Measurements from ENCODE around the gene CMYA5. TPM values are rescaled to one million over a fixed set of nuclear protein-coding genes. Genes with fewer than 3 reads are reported as not detected.

CMYA5 gene
- total and polyA plus RNA-seq, 9 of the 15 experiments (the other 6 are each of a cell fraction or from before 2014, with no cell fraction given) = 0.18 to 1.1 (median 0.32) TPM

- TF ChIP-seq XRCC5 (IDR thresholded peaks at IDR 0.05; ENCODE audit: low read depth, low read length) (no peak), TAF9B (IDR thresholded peaks at IDR 0.05; ENCODE audit: partially characterized antibody) (no peak)
These were observed 121.4 kb downstream of the CMYA5 start (continued) for GRCh38 chr5:79811081-79811480.

- H3K79me2 ChIP-seq (ENCODE audit: control insufficient read depth, insufficient read depth, low read length) = no peaks in the 10 kb centered on the region
- CTCF ChIA-PET (ENCODE audit: low intra/inter-chr PET ratio) = no interaction called here
- H2AFZ ChIP-seq (ENCODE audit: low read depth, low read length) = peak overlapping the region; percentile 73
- TF ChIP-seq EGR1 (conservative IDR thresholded peaks at IDR 0.05) (no peak), SRSF3 (IDR thresholded peaks at IDR 0.05; ENCODE audit: insufficient read depth, low read length) (no peak), ZNF174 (CRISPR knock-in tag; IDR thresholded peaks at IDR 0.05) (no peak), LCOR (CRISPR knock-in tag; IDR thresholded peaks at IDR 0.05) (no peak), ZNF24 (IDR thresholded peaks at IDR 0.05) (no peak), ZSCAN32 (CRISPR knock-in tag; IDR thresholded peaks at IDR 0.05) (no peak), ETS2 (tag; IDR thresholded peaks at IDR 0.05; ENCODE audit: borderline replicate concordance, poor library complexity, severe bottlenecking) (no peak), IRF1 (CRISPR knock-in tag; IDR thresholded peaks at IDR 0.05; ENCODE audit: borderline replicate concordance) (no peak), STAT5B (CRISPR knock-in tag; IDR thresholded peaks at IDR 0.05) (no peak), NR2F6 (CRISPR knock-in tag; IDR thresholded peaks at IDR 0.05) (no peak)
- H3K9ac ChIP-seq (ENCODE audit: insufficient read depth in 1 of 2, low read depth in 2 of 2, low read length in 2 of 2) = no peak overlapping the region; a peak in 1 of 4 replicates
- intact Hi-C loops (cut with micrococcal nuclease) = no loop called here
- 53% methylated on average over 3 of the region's 3 CpGs for WGBS (ENCODE audit: insufficient coverage, low coverage, missing lambda C conversion rate)
- H3K9me3 ChIP-seq (replicated peaks; ENCODE audit: control insufficient read depth, insufficient read depth, low read depth, low read length) = no peaks in the 10 kb centered on the region
- no peaks in the 10 kb centered on the region for H3K27me3 ChIP-seq (ENCODE audit: control insufficient read depth in 2 of 2, insufficient read depth in 2 of 2, low read length in 2 of 2)
- H3K4me3 ChIP-seq = no peak overlapping the region
- BruUV-seq (replicated peaks) = no TSS peak
- no peaks in the 10 kb centered on the region for H3K36me3 ChIP-seq (ENCODE audit: control insufficient read depth, insufficient read depth, low read length)
- POLR2A ChIA-PET = interaction anchor here (1.3 to 1.5 kb wide), 2 partner anchors 14 to 17 kb away, joined by 4 to 5 read pairs; no protein-coding TSS in a partner anchor
- H3K4me1 ChIP-seq (replicated peaks in 1 of 2; ENCODE audit: control insufficient read depth in 2 of 2, insufficient read depth in 2 of 2, low read length in 2 of 2) = peaks cover 13 to 38% of the 10 kb centered on the region in 2 experiments
- ATAC-seq (peak; percentile 16), FAIRE-seq (no peak), DNase-seq (ENCODE audit: extremely low read depth in 1 of 4, low spot score in 3 of 4) (no peak)
- H3K27ac ChIP-seq (ENCODE audit: extremely low read depth, low read depth, low read length) = no peak overlapping the region; the same call in 2 of the 3 replicates
- in situ Hi-C loops (cut with MboI) = no loop called here
- H3K9me1 ChIP-seq (ENCODE audit: control insufficient read depth, insufficient read depth, low read length) = no peaks in the 10 kb centered on the region
- no peak overlapping the region for H3K4me2 ChIP-seq (ENCODE audit: insufficient read depth, low read length)
- H4K20me1 ChIP-seq (replicated peaks; ENCODE audit: control insufficient read depth, insufficient read depth, low read length) = no peaks in the 10 kb centered on the region
These were observed 122.3 kb downstream of the CMYA5 start for GRCh38 chr5:79811904-79812303.

All from K562 (cell line).